GM23338 (cell line): ENCODE data around the gene LCA5. TPM values are rescaled to one million over a fixed set of nuclear protein-coding genes. Genes with fewer than 3 reads are reported as not detected.

Source experiments
- ATAC-seq: fragments of 200-7000 bp; cut with Tn5 transposase; 3 replicates; pipeline ENCODE4 v1.9.1; 2020
- DNase-seq: peaks from one replicate; pipeline ENCODE4 v3.0.0-alpha.2; 2015; ENCODE audit warnings: low spot score
- H2AFZ ChIP-seq: fragments of 200-600 bp; sonication (generic); 2 replicates; pipeline ENCODE4 v1.8.0; 2016; ENCODE audit warnings: antibody characterized with exemption, mild to moderate bottlenecking, moderate library complexity
- H3F3A ChIP-seq: fragments of 200-600 bp; sonication (generic); replicated peaks from 2 replicates; pipeline ENCODE4 v1.8.0; 2017; ENCODE audit warnings: antibody characterized with exemption, mixed run types, low read depth
- H3K27ac ChIP-seq: fragments of 200-600 bp; sonication (generic); 2 replicates; pipeline ENCODE4 v1.6.1; 2016; ENCODE audit warnings: low read depth
- H3K27me3 ChIP-seq: fragments of 200-600 bp; sonication (generic); 2 replicates; pipeline ENCODE4 v1.8.0; 2016; ENCODE audit warnings: mild to moderate bottlenecking, mixed run types, moderate library complexity; ENCODE audit not compliant: insufficient read depth
- H3K36me3 ChIP-seq: fragments of 200-600 bp; sonication (generic); 2 replicates; pipeline ENCODE4 v1.8.0; 2016; ENCODE audit warnings: mild to moderate bottlenecking; ENCODE audit not compliant: insufficient read depth
- H3K4me1 ChIP-seq: fragments of 200-600 bp; sonication (generic); 2 replicates; pipeline ENCODE4 v1.8.0; 2016; ENCODE audit warnings: mild to moderate bottlenecking, moderate library complexity; ENCODE audit not compliant: insufficient read depth
- H3K4me2 ChIP-seq: fragments of 200-600 bp; sonication (generic); 2 replicates; pipeline ENCODE4 v1.7.1; 2017; ENCODE audit warnings: mixed run types
- H3K4me3 ChIP-seq: fragments of 200-600 bp; sonication (generic); 2 replicates; pipeline ENCODE4 v1.6.1; 2016; ENCODE audit warnings: mixed run types
- H3K79me2 ChIP-seq: fragments of 200-600 bp; sonication (generic); replicated peaks from 2 replicates; pipeline ENCODE4 v1.8.0; 2017; ENCODE audit warnings: mild to moderate bottlenecking; ENCODE audit not compliant: insufficient read depth
- H3K9me2 ChIP-seq: fragments of 200-600 bp; sonication (generic); 2 replicates; pipeline ENCODE4 v1.8.0; 2017; ENCODE audit not compliant: insufficient read depth
- H4K20me1 ChIP-seq: fragments of 200-600 bp; sonication (generic); replicated peaks from 2 replicates; pipeline ENCODE4 v1.8.0; 2017; ENCODE audit warnings: mild to moderate bottlenecking; ENCODE audit not compliant: insufficient read depth
- H3K27ac Mint-ChIP-seq: 2 replicates; pipeline ENCODE4 v1.8.0; 2020; ENCODE audit warnings: inconsistent platforms, mild to moderate bottlenecking, moderate library complexity, mixed read lengths
- H3K27me3 Mint-ChIP-seq: 3 replicates; pipeline ENCODE4 v1.8.0; 2022; ENCODE audit warnings: low read depth, mild to moderate bottlenecking, moderate library complexity, mixed read lengths, inconsistent platforms; ENCODE audit not compliant: insufficient read depth, poor library complexity
- H3K36me3 Mint-ChIP-seq: 3 replicates; pipeline ENCODE4 v1.8.0; 2021; ENCODE audit warnings: low read depth, mild to moderate bottlenecking, inconsistent platforms, moderate library complexity, mixed read lengths
- H3K4me1 Mint-ChIP-seq: 3 replicates; pipeline ENCODE4 v1.8.0; 2020; ENCODE audit warnings: mild to moderate bottlenecking, inconsistent platforms, mixed read lengths
- H3K4me3 Mint-ChIP-seq: 3 replicates; pipeline ENCODE4 v1.8.0; 2021; ENCODE audit warnings: moderate library complexity, mild to moderate bottlenecking, inconsistent platforms, mixed read lengths
- H3K9me3 Mint-ChIP-seq: 3 replicates; pipeline ENCODE4 v1.8.0; 2020; ENCODE audit warnings: moderate library complexity, mild to moderate bottlenecking, inconsistent platforms, mixed read lengths
- CREB1 ChIP-seq: fragments of 250-450 bp; sonication (Bioruptor Pico); IDR thresholded peaks from 2 replicates; pipeline ENCODE4 v1.5.0; 2020; ENCODE audit warnings: low read depth, mild to moderate bottlenecking, moderate library complexity
- EZH2 ChIP-seq: fragments of 200-600 bp; sonication (generic); IDR thresholded peaks from one replicate; pipeline ENCODE4 v1.8.0; 2017; ENCODE audit warnings: antibody characterized with exemption, mild to moderate bottlenecking, low read depth; ENCODE audit not compliant: unreplicated experiment
- EZH2phosphoT487 ChIP-seq: fragments of 200-600 bp; sonication (generic); IDR thresholded peaks from one replicate; pipeline ENCODE4 v1.8.1; 2018; ENCODE audit warnings: antibody characterized with exemption; ENCODE audit not compliant: unreplicated experiment
- JUNB ChIP-seq: IDR thresholded peaks from one replicate; pipeline ENCODE4 v1.6.1; 2016; ENCODE audit warnings: antibody characterized with exemption; ENCODE audit not compliant: unreplicated experiment
- NANOG ChIP-seq: IDR thresholded peaks from 2 replicates; pipeline ENCODE4 v1.6.1; 2016; ENCODE audit warnings: antibody characterized with exemption, borderline replicate concordance
- POLR2AphosphoS5 ChIP-seq: IDR thresholded peaks from 2 replicates; pipeline ENCODE4 v1.6.1; 2016; ENCODE audit warnings: antibody characterized with exemption, low read depth
- STAT1 ChIP-seq: IDR thresholded peaks from one replicate; pipeline ENCODE4 v1.6.1; 2016; ENCODE audit warnings: antibody characterized with exemption; ENCODE audit not compliant: unreplicated experiment
- ZNF331 ChIP-seq: fragments of 250-450 bp; sonication (Bioruptor Pico); IDR thresholded peaks from 2 replicates; pipeline ENCODE4 v1.5.0; 2020; ENCODE audit warnings: low read depth, mild to moderate bottlenecking, moderate library complexity
- polyA plus RNA-seq: library from polyadenylated mRNA; unstranded; fragments of >200 nt; fragmentation: Nextera tagmentation; extraction: Ambion mirVana; gene quantifications from 2 replicates; pipeline ENCODE4 v1.2.1, GENCODE V29; 2016
- total RNA-seq: library from RNA; depleted of rRNA; stranded (reverse); fragments of >200 nt; shearing (Covaris generic); gene quantifications from 2 replicates; pipeline ENCODE4 v1.2.3, GENCODE V29; 2014
- TF ChIP-seq, protein P1 (sequence below): fragments of 250-450 bp; sonication (Bioruptor Pico); IDR thresholded peaks from 2 replicates; pipeline ENCODE4 v1.5.0; 2020; ENCODE audit warnings: mild to moderate bottlenecking, moderate library complexity
- TF ChIP-seq, protein P2 (sequence below), 2 experiments: fragments of 200-600 bp in 1 of 2; sonication (generic) in 1 of 2; conservative IDR thresholded peaks; 2 replicates each; pipeline versions ENCODE4 v1.5.1 to v1.6.1; 2016 to 2017; ENCODE audit warnings: antibody characterized with exemption in 2 of 2, low read depth in 2 of 2, mild to moderate bottlenecking in 2 of 2, moderate library complexity in 1 of 2
- TF ChIP-seq, protein P3 (sequence below): IDR thresholded peaks from 2 replicates; pipeline ENCODE4 v1.6.1; 2016; ENCODE audit warnings: antibody characterized with exemption

LCA5 gene
- total and polyA plus RNA-seq, 2 experiments from 2014 or later = 4.2 TPM

DNA sequence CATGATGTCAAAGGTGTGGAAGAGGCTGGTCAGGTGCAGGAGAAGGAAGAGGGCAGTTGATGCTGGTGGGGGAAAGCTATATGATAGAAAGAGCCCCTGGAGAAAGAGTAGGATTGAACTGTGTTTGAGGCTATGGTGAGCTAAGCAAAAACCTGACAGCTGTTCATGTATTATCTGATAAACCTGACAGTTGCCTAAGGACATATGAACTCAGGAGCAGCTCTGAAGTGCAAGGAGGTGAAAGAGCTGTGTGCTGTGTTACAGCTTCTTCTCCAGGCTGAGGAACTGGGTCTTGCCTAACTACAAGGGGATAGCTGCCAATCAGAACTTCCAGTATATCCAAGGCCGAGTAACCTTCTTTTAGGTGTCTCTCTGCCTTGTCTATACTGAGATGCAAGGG lies 81.8 kb downstream of the LCA5 start (continued):
- TF ChIP-seq, protein P1, sequence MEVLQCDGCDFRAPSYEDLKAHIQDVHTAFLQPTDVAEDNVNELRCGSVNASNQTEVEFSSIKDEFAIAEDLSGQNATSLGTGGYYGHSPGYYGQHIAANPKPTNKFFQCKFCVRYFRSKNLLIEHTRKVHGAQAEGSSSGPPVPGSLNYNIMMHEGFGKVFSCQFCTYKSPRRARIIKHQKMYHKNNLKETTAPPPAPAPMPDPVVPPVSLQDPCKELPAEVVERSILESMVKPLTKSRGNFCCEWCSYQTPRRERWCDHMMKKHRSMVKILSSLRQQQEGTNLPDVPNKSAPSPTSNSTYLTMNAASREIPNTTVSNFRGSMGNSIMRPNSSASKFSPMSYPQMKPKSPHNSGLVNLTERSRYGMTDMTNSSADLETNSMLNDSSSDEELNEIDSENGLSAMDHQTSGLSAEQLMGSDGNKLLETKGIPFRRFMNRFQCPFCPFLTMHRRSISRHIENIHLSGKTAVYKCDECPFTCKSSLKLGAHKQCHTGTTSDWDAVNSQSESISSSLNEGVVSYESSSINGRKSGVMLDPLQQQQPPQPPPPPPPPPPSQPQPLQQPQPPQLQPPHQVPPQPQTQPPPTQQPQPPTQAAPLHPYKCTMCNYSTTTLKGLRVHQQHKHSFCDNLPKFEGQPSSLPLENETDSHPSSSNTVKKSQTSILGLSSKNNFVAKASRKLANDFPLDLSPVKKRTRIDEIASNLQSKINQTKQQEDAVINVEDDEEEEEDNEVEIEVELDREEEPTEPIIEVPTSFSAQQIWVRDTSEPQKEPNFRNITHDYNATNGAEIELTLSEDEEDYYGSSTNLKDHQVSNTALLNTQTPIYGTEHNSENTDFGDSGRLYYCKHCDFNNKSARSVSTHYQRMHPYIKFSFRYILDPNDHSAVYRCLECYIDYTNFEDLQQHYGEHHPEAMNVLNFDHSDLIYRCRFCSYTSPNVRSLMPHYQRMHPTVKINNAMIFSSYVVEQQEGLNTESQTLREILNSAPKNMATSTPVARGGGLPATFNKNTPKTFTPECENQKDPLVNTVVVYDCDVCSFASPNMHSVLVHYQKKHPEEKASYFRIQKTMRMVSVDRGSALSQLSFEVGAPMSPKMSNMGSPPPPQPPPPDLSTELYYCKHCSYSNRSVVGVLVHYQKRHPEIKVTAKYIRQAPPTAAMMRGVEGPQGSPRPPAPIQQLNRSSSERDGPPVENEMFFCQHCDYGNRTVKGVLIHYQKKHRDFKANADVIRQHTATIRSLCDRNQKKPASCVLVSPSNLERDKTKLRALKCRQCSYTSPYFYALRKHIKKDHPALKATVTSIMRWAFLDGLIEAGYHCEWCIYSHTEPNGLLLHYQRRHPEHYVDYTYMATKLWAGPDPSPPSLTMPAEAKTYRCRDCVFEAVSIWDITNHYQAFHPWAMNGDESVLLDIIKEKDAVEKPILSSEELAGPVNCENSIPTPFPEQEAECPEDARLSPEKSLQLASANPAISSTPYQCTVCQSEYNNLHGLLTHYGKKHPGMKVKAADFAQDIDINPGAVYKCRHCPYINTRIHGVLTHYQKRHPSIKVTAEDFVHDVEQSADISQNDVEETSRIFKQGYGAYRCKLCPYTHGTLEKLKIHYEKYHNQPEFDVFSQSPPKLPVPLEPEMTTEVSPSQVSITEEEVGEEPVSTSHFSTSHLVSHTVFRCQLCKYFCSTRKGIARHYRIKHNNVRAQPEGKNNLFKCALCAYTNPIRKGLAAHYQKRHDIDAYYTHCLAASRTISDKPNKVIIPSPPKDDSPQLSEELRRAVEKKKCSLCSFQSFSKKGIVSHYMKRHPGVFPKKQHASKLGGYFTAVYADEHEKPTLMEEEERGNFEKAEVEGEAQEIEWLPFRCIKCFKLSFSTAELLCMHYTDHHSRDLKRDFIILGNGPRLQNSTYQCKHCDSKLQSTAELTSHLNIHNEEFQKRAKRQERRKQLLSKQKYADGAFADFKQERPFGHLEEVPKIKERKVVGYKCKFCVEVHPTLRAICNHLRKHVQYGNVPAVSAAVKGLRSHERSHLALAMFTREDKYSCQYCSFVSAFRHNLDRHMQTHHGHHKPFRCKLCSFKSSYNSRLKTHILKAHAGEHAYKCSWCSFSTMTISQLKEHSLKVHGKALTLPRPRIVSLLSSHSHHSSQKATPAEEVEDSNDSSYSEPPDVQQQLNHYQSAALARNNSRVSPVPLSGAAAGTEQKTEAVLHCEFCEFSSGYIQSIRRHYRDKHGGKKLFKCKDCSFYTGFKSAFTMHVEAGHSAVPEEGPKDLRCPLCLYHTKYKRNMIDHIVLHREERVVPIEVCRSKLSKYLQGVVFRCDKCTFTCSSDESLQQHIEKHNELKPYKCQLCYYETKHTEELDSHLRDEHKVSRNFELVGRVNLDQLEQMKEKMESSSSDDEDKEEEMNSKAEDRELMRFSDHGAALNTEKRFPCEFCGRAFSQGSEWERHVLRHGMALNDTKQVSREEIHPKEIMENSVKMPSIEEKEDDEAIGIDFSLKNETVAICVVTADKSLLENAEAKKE = no peak
- TF ChIP-seq POLR2AphosphoS5 = no peak
- TF ChIP-seq ZNF331 = no peak
- TF ChIP-seq JUNB = no peak

DNA sequence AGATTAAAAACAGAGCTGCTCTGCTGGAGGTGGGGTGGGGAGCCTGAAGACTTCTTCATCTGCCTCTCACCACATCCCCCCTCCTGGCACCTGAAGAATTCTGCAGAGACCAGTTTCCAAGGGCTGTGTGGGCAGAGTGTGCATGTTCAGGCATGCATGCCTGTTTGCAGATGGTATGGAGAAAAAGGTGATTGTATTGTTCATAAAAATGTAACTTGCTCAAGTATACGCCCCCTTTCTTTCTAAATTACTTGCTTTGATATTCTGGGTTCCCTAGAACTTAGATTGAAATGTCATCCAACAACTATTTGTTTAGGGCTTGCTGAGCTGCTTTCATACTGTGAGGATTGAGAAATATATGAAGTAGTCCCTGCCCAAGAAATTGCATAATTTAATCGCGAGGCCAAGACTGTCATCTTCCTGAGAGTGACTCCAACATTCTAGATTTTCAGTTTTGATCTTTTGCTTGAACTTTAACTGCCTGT lies 83.6 kb downstream of the LCA5 start:
- Histone ChIP-seq H3K4me3 (no peak overlapping the region), H3K4me1 (no peaks in the 10 kb centered on the region), H2AFZ (0 out of 2 replicates have a peak overlapping the region, but pooled peaks have one; percentile 29), H3F3A (no peaks in the 10 kb centered on the region), H3K4me2 (no peak overlapping the region), H4K20me1 (no peaks in the 10 kb centered on the region), H3K9me2 (peaks cover 4% of the 10 kb centered on the region; the same call in 1 of the 2 replicates), H3K36me3 (no peaks in the 10 kb centered on the region), H3K27me3 (no peaks in the 10 kb centered on the region), H3K79me2 (no peaks in the 10 kb centered on the region), H3K27ac (no peak overlapping the region)
- DNase-seq (no peak), ATAC-seq (no peak)
- no peaks in the 10 kb centered on the region for H3K4me1 Mint-ChIP-seq
- H3K4me3 Mint-ChIP-seq = no peak overlapping the region
- peaks cover 2% of the 10 kb centered on the region; the same call in 1 of the 3 replicates for H3K9me3 Mint-ChIP-seq
- no peaks in the 10 kb centered on the region for H3K27me3 Mint-ChIP-seq
- H3K36me3 Mint-ChIP-seq = no peaks in the 10 kb centered on the region
- no peak overlapping the region for H3K27ac Mint-ChIP-seq
- TF ChIP-seq, protein P2, sequence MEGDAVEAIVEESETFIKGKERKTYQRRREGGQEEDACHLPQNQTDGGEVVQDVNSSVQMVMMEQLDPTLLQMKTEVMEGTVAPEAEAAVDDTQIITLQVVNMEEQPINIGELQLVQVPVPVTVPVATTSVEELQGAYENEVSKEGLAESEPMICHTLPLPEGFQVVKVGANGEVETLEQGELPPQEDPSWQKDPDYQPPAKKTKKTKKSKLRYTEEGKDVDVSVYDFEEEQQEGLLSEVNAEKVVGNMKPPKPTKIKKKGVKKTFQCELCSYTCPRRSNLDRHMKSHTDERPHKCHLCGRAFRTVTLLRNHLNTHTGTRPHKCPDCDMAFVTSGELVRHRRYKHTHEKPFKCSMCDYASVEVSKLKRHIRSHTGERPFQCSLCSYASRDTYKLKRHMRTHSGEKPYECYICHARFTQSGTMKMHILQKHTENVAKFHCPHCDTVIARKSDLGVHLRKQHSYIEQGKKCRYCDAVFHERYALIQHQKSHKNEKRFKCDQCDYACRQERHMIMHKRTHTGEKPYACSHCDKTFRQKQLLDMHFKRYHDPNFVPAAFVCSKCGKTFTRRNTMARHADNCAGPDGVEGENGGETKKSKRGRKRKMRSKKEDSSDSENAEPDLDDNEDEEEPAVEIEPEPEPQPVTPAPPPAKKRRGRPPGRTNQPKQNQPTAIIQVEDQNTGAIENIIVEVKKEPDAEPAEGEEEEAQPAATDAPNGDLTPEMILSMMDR (conservative IDR thresholded peaks at IDR 0.05; ENCODE audit: low read depth in 2 of 2) = no peak
- no peak for TF ChIP-seq EZH2phosphoT487
- TF ChIP-seq, protein P3, sequence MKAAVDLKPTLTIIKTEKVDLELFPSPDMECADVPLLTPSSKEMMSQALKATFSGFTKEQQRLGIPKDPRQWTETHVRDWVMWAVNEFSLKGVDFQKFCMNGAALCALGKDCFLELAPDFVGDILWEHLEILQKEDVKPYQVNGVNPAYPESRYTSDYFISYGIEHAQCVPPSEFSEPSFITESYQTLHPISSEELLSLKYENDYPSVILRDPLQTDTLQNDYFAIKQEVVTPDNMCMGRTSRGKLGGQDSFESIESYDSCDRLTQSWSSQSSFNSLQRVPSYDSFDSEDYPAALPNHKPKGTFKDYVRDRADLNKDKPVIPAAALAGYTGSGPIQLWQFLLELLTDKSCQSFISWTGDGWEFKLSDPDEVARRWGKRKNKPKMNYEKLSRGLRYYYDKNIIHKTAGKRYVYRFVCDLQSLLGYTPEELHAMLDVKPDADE = no peak
- no peak for TF ChIP-seq ZNF331
- TF ChIP-seq POLR2AphosphoS5 = no peak
- no peak for TF ChIP-seq JUNB
- no peak for TF ChIP-seq STAT1
- TF ChIP-seq CREB1 (CRISPR knock-in tag) = no peak
- TF ChIP-seq NANOG = no peak
- TF ChIP-seq EZH2 = no peak
